NCI-H1092 (cell line): Measurements from ENCODE around the gene PPP1R9A.

ENCODE experiments used
- DNase-seq: peaks from one replicate; lab custom pipeline; 2025; lab: John Stamatoyannopoulos, UW

PPP1R9A gene

DNA sequence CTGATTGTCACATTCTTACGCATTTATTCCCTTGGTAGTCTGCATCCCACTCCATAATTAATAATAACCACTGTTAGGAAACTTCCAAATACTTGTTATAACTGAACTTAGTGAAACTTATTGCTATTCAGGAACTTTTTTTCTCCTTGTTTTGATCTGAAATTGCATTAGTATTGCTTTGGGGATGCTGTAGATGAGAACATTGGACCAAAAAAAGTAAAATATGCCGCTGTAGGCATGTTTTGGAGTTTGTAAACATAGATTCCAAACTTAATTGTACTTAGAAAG, 1.7 kb downstream of the PPP1R9A start:
- DNase-seq: no peak

DNA sequence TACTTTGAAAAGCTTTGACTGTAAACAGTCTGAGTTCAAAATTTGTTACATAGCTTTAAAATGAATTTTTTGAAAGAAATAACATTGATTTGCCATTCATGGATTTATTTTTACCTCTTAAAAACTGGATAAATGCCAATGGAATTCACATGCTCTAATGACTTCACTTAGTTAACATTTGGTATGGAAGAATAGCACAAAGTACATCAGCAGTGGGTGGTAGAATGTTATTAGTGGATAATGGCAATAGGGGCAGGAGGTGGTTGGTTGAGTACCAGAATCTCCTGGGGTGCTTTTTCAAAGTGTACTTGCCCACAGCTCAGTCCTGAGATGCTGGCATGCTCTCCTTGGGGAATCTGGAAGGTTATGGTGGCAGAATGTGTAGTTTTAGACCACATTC, 4.7 kb downstream of the PPP1R9A start:
- DNase-seq: no peak

DNA sequence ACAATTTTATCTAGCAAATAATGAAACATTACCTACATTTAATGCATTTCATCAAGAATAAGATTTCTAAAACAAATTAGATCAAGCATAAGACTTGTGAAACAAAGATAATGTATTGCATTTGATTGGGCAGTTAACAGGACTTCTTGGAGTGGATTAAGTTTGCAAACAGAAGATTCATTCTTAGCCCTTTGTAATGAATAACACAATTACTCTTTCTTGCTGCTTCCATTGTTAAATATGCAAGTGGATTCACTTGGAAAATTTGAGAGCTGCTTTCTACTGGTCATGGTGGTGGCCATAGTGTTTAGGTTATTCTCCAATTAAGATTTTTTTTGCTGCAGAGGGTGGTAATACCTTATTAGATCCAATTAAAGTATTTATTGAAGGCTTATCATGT, 6.0 kb downstream of the PPP1R9A start:
- DNase-seq: no peak

DNA sequence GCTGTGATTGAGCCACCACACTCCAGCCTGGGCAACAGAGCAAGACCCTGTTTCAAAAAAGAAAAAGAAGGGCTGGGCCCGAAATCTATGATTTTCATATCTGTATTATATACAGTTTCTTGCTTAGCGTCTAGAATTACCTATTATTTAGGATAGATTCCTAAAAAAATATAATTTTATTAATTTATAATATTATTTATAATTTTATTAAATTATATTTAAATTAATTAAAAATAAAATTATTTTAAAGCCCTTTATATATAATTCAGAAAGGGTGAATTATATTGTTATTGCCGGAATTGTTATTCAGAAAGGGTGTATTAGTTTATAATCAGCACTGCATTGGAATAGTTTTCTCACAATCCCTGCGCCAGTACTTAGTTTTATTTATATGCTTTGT, 14.5 kb downstream of the PPP1R9A start:
- DNase-seq: no peak

GRCh38 chr7:94922457-94922856, 15.1 kb downstream of the PPP1R9A start:
- no peak for DNase-seq

DNA sequence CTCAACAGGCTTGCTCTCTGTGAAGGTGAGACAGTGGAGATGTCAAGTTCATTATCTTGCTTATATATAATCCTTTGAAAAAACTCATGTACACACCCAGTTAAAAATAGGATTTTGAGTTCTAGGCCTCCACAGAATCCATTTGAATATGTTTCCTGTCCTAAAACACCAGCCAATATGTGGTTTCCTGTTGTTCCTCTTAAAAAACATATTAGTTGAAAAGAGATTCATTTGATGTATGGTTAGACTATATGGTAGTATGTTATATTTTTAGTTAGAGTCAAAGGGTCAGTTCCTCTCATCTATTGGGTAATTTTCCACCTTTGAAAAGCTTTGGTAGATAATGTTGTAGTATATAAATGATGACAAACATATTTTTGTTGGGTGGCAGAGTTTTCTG, 16.0 kb downstream of the PPP1R9A start:
- DNase-seq: no peak

GRCh38 chr7:94928168-94928707, 20.8 kb downstream of the PPP1R9A start:
- no peak for DNase-seq

- DNase-seq: no peak
Observed at GRCh38 chr7:94933256-94933990, 26.0 kb downstream of the PPP1R9A start.

DNA sequence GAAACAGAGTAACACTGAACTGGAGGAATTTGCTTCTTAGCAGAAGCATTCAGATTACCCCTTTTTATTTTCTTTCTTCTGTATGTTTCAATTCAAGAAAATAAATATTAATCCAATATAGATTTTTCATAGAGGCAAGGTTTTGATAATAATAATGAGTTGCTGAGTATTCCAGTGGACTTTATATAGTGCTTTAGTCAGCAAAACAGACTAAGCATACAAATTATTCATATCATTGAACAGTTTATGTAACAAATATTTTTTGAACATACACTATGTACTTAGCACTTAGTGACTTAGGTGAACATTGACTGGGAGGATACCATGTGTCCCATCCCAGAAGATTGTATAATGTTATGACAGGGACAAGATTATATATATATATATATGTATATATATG, 32.0 kb downstream of the PPP1R9A start:
- DNase-seq: no peak

DNA sequence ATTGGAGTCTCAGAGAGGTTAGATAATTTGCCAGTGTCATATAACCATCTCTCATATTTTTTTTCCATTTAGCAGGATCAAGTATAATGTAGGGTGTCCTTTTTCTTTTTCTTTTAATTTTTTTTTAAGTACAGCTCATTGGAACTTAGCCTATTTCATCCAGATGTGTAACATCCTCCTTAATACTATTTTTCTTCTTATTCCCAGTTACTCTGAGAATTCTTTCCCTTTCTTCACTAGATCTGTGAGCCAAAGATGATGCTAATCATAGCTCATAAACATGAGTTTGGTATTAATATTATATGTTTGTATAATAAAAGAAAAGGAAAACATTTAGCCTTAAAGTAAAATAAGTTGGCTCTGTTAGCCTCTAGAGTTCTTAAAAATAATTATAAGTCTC, 32.8 kb downstream of the PPP1R9A start:
- DNase-seq: no peak

DNA sequence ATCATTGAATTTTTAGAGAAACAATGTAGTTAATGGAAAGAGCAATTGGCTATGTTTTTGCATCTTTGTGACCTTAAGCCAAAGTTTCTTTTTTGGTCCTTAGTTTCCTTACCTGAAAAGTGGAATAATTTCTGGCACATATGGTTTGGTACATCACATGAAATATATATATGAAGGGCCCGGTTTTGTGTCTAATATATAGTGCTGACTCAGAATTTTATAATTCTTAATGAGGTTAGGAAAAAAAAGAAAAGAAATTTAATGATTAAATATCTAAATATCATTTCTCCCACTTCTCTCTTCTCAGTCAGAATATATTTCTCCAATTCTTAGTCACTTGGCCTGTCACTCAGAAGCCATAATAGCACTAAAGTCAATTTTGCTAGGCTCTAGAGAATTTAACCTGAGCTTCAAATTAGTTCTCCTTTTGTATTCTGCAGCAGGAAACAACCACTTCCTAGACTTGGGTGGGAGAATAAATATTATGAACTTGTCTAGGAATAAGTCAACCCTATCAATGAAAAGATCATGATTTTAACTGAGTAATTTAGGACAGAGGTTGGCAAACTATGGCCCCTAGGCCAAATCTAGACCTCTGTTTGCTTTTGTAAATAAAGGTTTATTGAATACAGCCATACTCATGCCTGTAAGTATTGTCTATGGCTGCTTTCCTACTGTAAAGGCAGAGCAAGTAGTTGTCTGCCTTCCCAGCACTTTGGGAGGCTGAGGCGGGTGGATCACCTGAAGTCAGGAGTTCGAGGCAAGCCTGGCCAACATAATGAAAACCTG, 34.6 kb downstream of the PPP1R9A start:
- no peak for DNase-seq

DNA sequence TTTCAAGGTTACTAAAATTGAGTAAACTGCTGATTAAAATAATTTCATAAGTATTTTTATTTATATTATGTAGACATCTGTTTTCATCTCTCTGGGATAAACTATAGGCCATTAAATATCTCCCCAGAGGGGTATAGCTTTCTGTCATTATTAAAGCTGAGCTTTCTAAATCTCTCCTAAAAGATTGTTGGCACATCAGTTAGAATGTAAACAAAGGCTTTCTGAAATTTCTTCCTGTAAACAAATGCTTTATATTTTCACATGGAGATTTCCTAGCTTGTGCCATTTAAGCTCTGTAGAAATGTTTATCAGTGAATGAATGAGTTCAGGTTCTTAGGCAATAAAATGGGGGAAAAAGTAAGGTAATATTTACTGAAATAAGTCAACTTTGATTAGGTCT, 35.7 kb downstream of the PPP1R9A start:
- DNase-seq: no peak

- no peak for DNase-seq
Observed at GRCh38 chr7:94949532-94949931, 42.1 kb downstream of the PPP1R9A start.

DNA sequence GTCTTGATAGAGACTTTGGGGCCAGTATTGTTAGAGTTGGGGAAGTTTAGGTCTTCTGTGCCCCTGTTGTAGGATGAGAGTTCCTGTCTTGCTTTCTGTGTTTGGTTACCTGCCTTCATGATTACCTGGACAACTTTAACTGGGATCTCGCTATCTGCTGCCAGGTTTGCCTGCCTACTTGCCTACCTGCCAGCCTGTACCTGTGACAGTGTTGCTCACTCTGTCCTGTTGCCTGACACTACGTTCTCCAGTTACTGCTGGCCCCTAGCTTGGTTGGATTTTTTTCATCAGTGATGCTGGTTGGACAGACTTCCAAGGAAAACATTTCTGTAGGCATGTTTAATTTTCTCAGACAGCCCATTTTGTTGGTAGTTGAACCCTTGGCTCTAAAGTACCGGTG, 48.4 kb downstream of the PPP1R9A start:
- DNase-seq: no peak

- no peak for DNase-seq
Observed at GRCh38 chr7:94957061-94957460, 49.7 kb downstream of the PPP1R9A start.

DNA sequence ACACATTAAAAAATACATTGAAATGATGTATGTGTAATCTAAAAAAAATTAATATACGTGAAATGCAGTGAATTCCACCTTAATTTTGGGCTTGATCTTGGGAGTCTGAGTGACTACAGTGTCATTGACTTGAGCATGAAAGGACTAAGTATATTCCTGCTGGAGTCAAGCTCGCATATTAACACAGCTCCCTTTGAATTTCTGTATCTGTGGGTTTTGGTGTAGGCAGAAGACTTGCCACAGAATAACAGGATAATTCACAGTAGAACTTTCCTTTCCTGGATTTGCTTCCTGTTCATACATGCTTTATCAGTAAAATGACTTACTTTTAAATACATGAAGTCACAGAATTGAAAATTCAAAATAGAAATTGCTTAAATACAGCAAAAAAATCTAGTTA, 55.3 kb downstream of the PPP1R9A start:
- DNase-seq: no peak

- no peak for DNase-seq
Observed at GRCh38 chr7:94969434-94970084, 62.2 kb downstream of the PPP1R9A start.

GRCh38 chr7:94970085-94970576, 62.7 kb downstream of the PPP1R9A start:
- no peak for DNase-seq

DNA sequence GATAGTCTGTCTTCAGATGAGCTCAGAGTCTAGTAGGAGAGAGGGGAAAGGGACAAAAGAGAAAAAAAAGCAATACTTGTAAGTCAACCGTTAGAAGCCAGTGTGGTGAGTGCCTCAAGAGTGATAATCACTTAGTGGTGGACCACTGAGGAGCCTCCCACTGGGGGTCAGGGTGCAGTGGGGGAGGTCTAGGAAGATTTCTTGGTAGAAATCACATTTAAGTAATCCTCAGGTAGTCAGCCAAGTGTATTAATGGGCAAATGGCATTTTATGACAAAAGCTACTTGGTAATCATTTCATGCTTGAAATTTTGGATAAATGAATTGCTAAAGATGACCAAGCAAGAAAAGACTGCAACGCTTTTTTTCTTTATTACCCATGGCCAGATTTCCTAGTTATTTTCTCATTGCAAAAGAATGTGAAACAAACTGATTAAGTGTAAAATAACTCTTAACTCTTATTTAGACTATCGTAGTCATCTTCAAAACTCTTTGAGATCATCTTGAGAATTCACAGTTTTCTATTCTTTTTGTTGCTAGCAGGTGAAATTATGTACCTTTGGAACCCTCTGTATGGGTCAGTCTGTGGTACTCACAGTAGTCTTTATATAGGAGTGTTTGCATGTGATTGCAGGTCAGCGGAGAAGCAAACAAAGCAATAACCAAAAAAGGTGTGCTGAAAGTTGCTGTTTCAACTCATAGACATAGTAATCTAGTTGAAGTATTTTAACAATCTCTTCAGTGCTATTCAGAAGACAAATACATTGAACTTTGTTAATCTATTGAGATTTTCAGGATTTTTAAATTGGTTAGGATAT, 63.9 kb downstream of the PPP1R9A start:
- DNase-seq: no peak

DNA sequence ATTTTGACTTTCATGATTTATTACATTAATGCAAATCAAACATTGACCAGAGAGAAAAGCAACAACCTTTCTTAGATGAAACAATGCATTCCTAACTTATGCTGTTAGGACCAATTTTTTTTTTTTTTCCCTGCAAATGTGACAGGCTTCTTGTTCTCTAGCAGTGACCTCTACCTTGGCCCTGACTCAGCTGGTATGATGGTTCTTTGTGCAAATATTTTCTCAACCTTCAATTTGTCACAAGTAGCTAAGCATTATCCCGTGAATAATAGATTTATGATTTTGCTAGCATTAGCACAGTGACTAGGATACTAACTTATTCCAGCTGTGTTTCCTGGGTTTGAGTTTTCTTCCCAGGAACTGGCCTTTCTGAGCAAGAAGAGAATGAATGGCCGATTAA, 64.9 kb downstream of the PPP1R9A start:
- DNase-seq: no peak

DNA sequence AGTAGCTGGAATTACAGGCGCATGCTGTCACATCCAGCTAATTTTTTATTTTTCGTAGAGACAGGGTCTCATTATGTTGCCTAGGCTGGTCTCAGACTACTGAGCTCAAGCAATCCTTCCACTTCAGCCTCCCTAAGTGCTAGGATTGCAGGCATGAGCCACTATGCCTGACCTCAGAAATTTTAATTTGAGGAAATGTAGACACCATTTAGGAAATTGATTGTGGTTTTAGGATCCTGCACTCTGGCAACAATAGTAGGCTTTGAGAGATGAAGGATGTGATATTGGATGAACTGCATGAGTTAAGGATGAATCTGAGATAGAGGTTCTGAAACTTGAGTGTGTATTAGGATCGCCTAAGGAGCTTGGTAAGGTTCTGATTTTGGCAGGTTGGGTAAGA, 66.5 kb downstream of the PPP1R9A start:
- DNase-seq: no peak

DNA sequence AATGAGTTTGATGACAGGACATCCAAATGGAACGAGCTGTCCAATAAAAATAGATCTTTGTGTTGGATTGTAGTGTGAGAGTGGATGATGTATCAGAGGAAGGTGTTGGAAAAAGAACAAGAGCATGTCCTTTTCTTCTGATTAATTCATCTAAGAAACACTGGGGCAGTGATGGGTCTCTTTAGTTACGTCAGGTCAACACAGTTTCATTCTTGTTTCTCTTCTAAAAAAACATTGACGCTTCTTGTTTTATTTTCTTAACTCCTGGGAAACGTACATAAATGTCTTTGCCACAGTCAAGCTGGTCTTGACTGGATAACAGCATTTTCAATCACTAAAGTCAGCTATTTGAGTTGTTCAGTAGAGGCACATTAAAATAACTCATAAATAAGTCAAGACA, 67.0 kb downstream of the PPP1R9A start:
- no peak for DNase-seq
